WI38 (cell line): ENCODE results near the gene ZNF628.

ENCODE experiments used
- H3K4me3 ChIP-seq: 2 replicates; pipeline ENCODE4 v1.5.1; 2011; ENCODE audit warnings: low read depth, mild to moderate bottlenecking, control low read depth, low read length
- CTCF ChIP-seq: IDR thresholded peaks from 2 replicates; pipeline ENCODE4 v1.5.1; 2012; ENCODE audit warnings: low read depth, mild to moderate bottlenecking, control low read depth, low read length

The ZNF628 gene

GRCh38 chr19:55476100-55476775 lies at the start of gene ZNF628:
Gene ZNF628 (plus strand): TSS chr19:55476617. CDS start chr19:55479911, 3,294 bp downstream.
- TF ChIP-seq CTCF: no peak
- H3K4me3 ChIP-seq: peak within 1 kb of the TSS; percentile 63

GRCh38 chr19:55431183-55431582 lies 45.2 kb upstream of the ZNF628 start:
- TF ChIP-seq CTCF: no peak
- no peak overlapping the region for H3K4me3 ChIP-seq

GRCh38 chr19:55432241-55432959 lies 44.0 kb upstream of the ZNF628 start:
- TF ChIP-seq CTCF: no peak
- no peak overlapping the region for H3K4me3 ChIP-seq

GRCh38 chr19:55433292-55433691 lies 43.1 kb upstream of the ZNF628 start:
- no peak for TF ChIP-seq CTCF
- no peak overlapping the region for H3K4me3 ChIP-seq

GRCh38 chr19:55434356-55434919 lies 42.0 kb upstream of the ZNF628 start:
- no peak for TF ChIP-seq CTCF
- H3K4me3 ChIP-seq: no peak overlapping the region

GRCh38 chr19:55435020-55435419 lies 41.4 kb upstream of the ZNF628 start:
- no peak for TF ChIP-seq CTCF
- no peak overlapping the region for H3K4me3 ChIP-seq

GRCh38 chr19:55436847-55437246 lies 39.6 kb upstream of the ZNF628 start:
- H3K4me3 ChIP-seq: no peak overlapping the region
- no peak for TF ChIP-seq CTCF
